Activated CD8-positive, alpha-beta memory T cell treated with anti-CD3 and anti-CD28 coated beads for 1 hour (primary cell): ENCODE measurements around the gene SQSTM1.

ENCODE experiments used
- DNase-seq, 2 donors: peaks; one replicate each; pipeline ENCODE4 v3.0.0-alpha.2; 2020; ENCODE audit warnings: low read depth in 1 of 2; ENCODE audit errors: extremely low read depth in 1 of 2

The SQSTM1 gene

GRCh38 chr5:179887095-179887494 lies 66.4 kb downstream of the SQSTM1 start:
- no peak for DNase-seq
